Upper lobe of left lung (tissue), 6 donors: Measurements from ENCODE around the gene CACHD1. TPM values are rescaled to one million over a fixed set of nuclear protein-coding genes. Genes with fewer than 3 reads are reported as not detected.

ENCODE experiments used
- ATAC-seq, 2 donors: fragments of 200-7000 bp; cut with Tn5 transposase; one replicate each; pipeline ENCODE4 v1.9.1; 2022; ENCODE audit warnings: mild to moderate bottlenecking in 2 of 2, moderate library complexity in 2 of 2; ENCODE audit not compliant: low FRiP score in 2 of 2
- DNase-seq, 2 donors: peaks; one replicate each; pipeline ENCODE4 v3.0.0-alpha.2; 2019 to 2020
- H3K27ac ChIP-seq, 4 donors: fragments of 200-600 bp; sonication (generic); one replicate each; pipeline ENCODE4 v1.5.1; 2016 to 2019
- H3K27me3 ChIP-seq, 4 donors: fragments of 200-600 bp; sonication (generic); one replicate each; pipeline ENCODE4 v1.5.1; 2017 to 2019
- H3K36me3 ChIP-seq, 4 donors: fragments of 200-600 bp; sonication (generic); one replicate each; pipeline ENCODE4 v1.5.1; 2016 to 2019
- H3K4me1 ChIP-seq, 4 donors: fragments of 200-600 bp; sonication (generic); one replicate each; pipeline ENCODE4 v1.5.1; 2018 to 2019
- H3K4me3 ChIP-seq, 4 donors: fragments of 200-600 bp; sonication (generic); one replicate each; pipeline ENCODE4 v1.5.1; 2017 to 2019; ENCODE audit warnings: mild to moderate bottlenecking in 2 of 4, moderate library complexity in 1 of 4
- H3K9me3 ChIP-seq, 4 donors: fragments of 200-600 bp; sonication (generic); one replicate each; pipeline ENCODE4 v1.5.1; 2018 to 2019
- CTCF ChIP-seq, 6 experiments: fragments of 450-650 bp in 4 of 6; fragments of 200-600 bp in 2 of 6; sonication (generic) in 2 of 6; IDR thresholded peaks; one replicate each; pipeline ENCODE4 v1.5.1; 2016 to 2019; ENCODE audit warnings: antibody characterized with exemption in 6 of 6
- EP300 ChIP-seq, 4 donors: sonication (generic); formaldehyde crosslinking; IDR thresholded peaks; one replicate each; pipeline ENCODE4 v1.5.1; 2017; ENCODE audit warnings: antibody characterized with exemption in 4 of 4, control low read depth in 2 of 4
- POLR2A ChIP-seq, 4 donors: fragments of 450-650 bp; IDR thresholded peaks; one replicate each; pipeline ENCODE4 v1.5.1; 2016 to 2017; ENCODE audit warnings: antibody characterized with exemption in 4 of 4, mild to moderate bottlenecking in 2 of 4
- POLR2AphosphoS5 ChIP-seq, 2 donors: sonication (generic); formaldehyde crosslinking; IDR thresholded peaks; one replicate each; pipeline ENCODE4 v1.5.1; 2017; ENCODE audit warnings: antibody characterized with exemption in 2 of 2
- WGBS, 2 donors: methylation state at CpG; one replicate each; pipeline ENCODE4 v1.1.5; 2017 to 2018; 5-methylcytosine and 5-hydroxymethylcytosine counted together
- total RNA-seq, 6 donors: library from RNA; depleted of rRNA in 4 of 6; stranded (reverse); fragments of >200 nt in 4 of 6; gene quantifications; one replicate each; pipeline versions ENCODE4 v1.1.0 to v1.2.1, GENCODE V29; 2016 to 2021
- donor health status: DM: no; HTN: no; CAD: no; lungs with moderate emphysema.
- donor health status: DM: no; HTN: yes; CAD: no; lungs with severe emphysema.

The CACHD1 gene
- total RNA-seq, 6 donors from 2014 or later, result 7.3 to 26.3 (median 22.9) TPM

- H3K9me3 ChIP-seq, result no peaks in the 10 kb centered on the region
- 58 to 71% methylated on average over 5 of the region's 5 CpGs for WGBS, 2 donors
- H3K27me3 ChIP-seq, result no peaks in the 10 kb centered on the region
- H3K27ac ChIP-seq, result no peak overlapping the region
- DNase-seq (no peak), ATAC-seq (no peak)
- no peaks in the 10 kb centered on the region for H3K36me3 ChIP-seq
- TF ChIP-seq EP300 (IDR thresholded peaks at IDR 0.05) (no peak), POLR2A (IDR thresholded peaks at IDR 0.05) (no peak), CTCF (IDR thresholded peaks at IDR 0.05) (no peak), POLR2AphosphoS5 (IDR thresholded peaks at IDR 0.05) (no peak)
- no peak overlapping the region for H3K4me3 ChIP-seq
- peaks cover 0 to 16% (median 15%) of the 10 kb centered on the region in 4 donors for H3K4me1 ChIP-seq
Measured at GRCh38 chr1:64572222-64572900, 102.4 kb downstream of the CACHD1 start.

- no peaks in the 10 kb centered on the region for H3K36me3 ChIP-seq
- H3K27me3 ChIP-seq, result no peaks in the 10 kb centered on the region
- ATAC-seq (no peak), DNase-seq (no peak)
- 89 to 90% methylated on average over 3 of the region's 3 CpGs for WGBS, 2 donors
- H3K4me1 ChIP-seq, result peaks cover 0 to 17% (median 9%) of the 10 kb centered on the region in 4 donors
- H3K4me3 ChIP-seq, result no peak overlapping the region
- no peak overlapping the region for H3K27ac ChIP-seq
- no peaks in the 10 kb centered on the region for H3K9me3 ChIP-seq
- TF ChIP-seq CTCF (IDR thresholded peaks at IDR 0.05), result no peak
- TF ChIP-seq EP300 (IDR thresholded peaks at IDR 0.05), result no peak
- no peak for TF ChIP-seq POLR2A (IDR thresholded peaks at IDR 0.05)
- TF ChIP-seq POLR2AphosphoS5 (IDR thresholded peaks at IDR 0.05), result no peak
Measured at GRCh38 chr1:64574301-64574700, 104.4 kb downstream of the CACHD1 start.

GRCh38 chr1:64575881-64576676 lies 106.2 kb downstream of the CACHD1 start:
- 84 to 85% methylated on average over 11 of the region's 11 CpGs for WGBS, 2 donors
- Histone ChIP-seq H3K27ac (no peak overlapping the region), H3K9me3 (no peaks in the 10 kb centered on the region), H3K36me3 (no peaks in the 10 kb centered on the region), H3K4me3 (no peak overlapping the region), H3K4me1 (peaks cover 0 to 10% (median 4%) of the 10 kb centered on the region in 4 donors), H3K27me3 (no peaks in the 10 kb centered on the region)
- ATAC-seq, result no peak
- DNase-seq, result no peak
- TF ChIP-seq CTCF (IDR thresholded peaks at IDR 0.05) (no peak), EP300 (IDR thresholded peaks at IDR 0.05) (no peak), POLR2AphosphoS5 (IDR thresholded peaks at IDR 0.05) (no peak), POLR2A (IDR thresholded peaks at IDR 0.05) (no peak)

- no peak for DNase-seq
- H3K27ac ChIP-seq, result no peak overlapping the region
- 75 to 92% methylated on average over 3 of the region's 3 CpGs for WGBS, 2 donors
- H3K4me3 ChIP-seq, result no peak overlapping the region
- no peaks in the 10 kb centered on the region for H3K9me3 ChIP-seq
- no peaks in the 10 kb centered on the region for H3K27me3 ChIP-seq
- no peak for TF ChIP-seq EP300 (IDR thresholded peaks at IDR 0.05)
- TF ChIP-seq POLR2AphosphoS5 (IDR thresholded peaks at IDR 0.05), result no peak
- H3K4me1 ChIP-seq, result peaks cover 0 to 4% (median 0%) of the 10 kb centered on the region in 4 donors
- ATAC-seq, result no peak
- no peaks in the 10 kb centered on the region for H3K36me3 ChIP-seq
Measured at GRCh38 chr1:64578270-64578973, 108.5 kb downstream of the CACHD1 start.

GRCh38 chr1:64579767-64580166 lies 109.8 kb downstream of the CACHD1 start:
- DNase-seq, result no peak
- Histone ChIP-seq H3K9me3 (no peaks in the 10 kb centered on the region), H3K4me1 (peaks cover 0 to 4% (median 0%) of the 10 kb centered on the region in 4 donors), H3K36me3 (no peaks in the 10 kb centered on the region), H3K27ac (no peak overlapping the region), H3K4me3 (no peak overlapping the region), H3K27me3 (no peaks in the 10 kb centered on the region)
- ATAC-seq, result no peak
- 73 to 76% methylated on average over 5 of the region's 5 CpGs for WGBS, 2 donors
- no peak for TF ChIP-seq POLR2A (IDR thresholded peaks at IDR 0.05)
- TF ChIP-seq POLR2AphosphoS5 (IDR thresholded peaks at IDR 0.05), result no peak
- TF ChIP-seq EP300 (IDR thresholded peaks at IDR 0.05), result no peak
- TF ChIP-seq CTCF (IDR thresholded peaks at IDR 0.05), result no peak
